HEK293T (cell line): ENCODE data around the gene TMEM87B.

ENCODE experiments used
- CTBP1 ChIP-seq: fragments of 450-650 bp; IDR thresholded peaks from 2 replicates; pipeline ENCODE4 v1.6.1; 2016; ENCODE audit warnings: borderline replicate concordance
- FOXA1 ChIP-seq: fragments of 450-650 bp; IDR thresholded peaks from 2 replicates; pipeline ENCODE4 v1.6.1; 2016; ENCODE audit warnings: mild to moderate bottlenecking
- FOXK2 ChIP-seq: fragments of 450-650 bp; IDR thresholded peaks from 2 replicates; pipeline ENCODE4 v1.6.1; 2016; ENCODE audit warnings: mild to moderate bottlenecking
- SP1 ChIP-seq: fragments of 450-650 bp; IDR thresholded peaks from 2 replicates; pipeline ENCODE4 v1.6.1; 2017
- TARDBP ChIP-seq: fragments of 450-650 bp; IDR thresholded peaks from 2 replicates; pipeline ENCODE4 v1.6.1; 2016

- no peak for TF ChIP-seq SP1
- TF ChIP-seq CTBP1: no peak
- TF ChIP-seq TARDBP: no peak
- TF ChIP-seq FOXA1: no peak
- no peak for TF ChIP-seq FOXK2
These were observed 95.8 kb downstream of the TMEM87B start for GRCh38 chr2:112150851-112151250.
